WTC11 (cell line): ENCODE measurements around the gene PLA2G4E.

Experiments
- FOXP1 ChIP-seq: sonication (generic); formaldehyde crosslinking; IDR thresholded peaks from 2 replicates; pipeline ENCODE4 v1.8.0; 2022; ENCODE audit warnings: missing genetic modification reagents, mild to moderate bottlenecking, moderate library complexity, borderline replicate concordance
- KAT7 ChIP-seq: sonication (generic); formaldehyde crosslinking; IDR thresholded peaks from 2 replicates; pipeline ENCODE4 v1.8.1; 2023; ENCODE audit warnings: missing genetic modification reagents, mild to moderate bottlenecking, borderline replicate concordance
- TEAD4 ChIP-seq: sonication (generic); formaldehyde crosslinking; IDR thresholded peaks from 2 replicates; pipeline ENCODE4 v1.8.0; 2022; ENCODE audit warnings: mild to moderate bottlenecking, missing genetic modification reagents
- TF ChIP-seq, protein P1 (sequence below): fragments of 200-600 bp; IDR thresholded peaks from 2 replicates; pipeline ENCODE4 v1.8.0; 2022; ENCODE audit warnings: antibody characterized with exemption

DNA sequence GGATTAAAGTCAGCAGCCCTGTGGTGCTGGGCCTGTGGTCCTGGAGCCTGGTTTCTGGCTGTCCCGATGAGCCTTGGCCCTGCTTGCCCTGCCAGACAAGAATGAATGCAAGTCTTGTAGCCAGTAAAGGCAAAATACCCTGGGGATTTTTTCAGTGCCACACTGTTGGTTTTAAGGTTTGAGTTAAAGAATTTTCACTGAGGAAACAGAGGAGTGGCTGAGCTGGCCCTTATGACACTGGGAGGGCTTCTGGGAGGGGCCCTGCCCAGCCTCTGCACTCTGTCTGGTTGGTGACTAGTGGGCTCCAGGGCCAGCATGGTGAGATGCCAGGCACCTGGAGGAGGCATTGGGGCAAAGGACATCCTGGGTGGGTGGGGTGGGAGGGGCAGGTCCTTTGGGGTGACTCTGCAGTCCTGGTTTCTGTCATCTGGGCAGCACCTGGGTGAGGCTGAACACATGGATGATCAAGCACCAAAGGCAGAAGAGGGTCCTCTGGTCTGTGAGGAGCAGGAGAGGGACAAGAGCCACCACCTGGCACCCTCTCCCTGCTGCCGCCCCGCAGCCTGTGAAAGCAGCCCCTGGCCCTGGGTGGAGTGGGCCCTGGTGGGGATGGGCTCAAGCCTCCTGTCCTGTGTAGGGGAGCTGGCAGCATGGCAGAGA, 12.5 kb upstream of the PLA2G4E start:
- no peak for TF ChIP-seq TEAD4 (CRISPR knock-in tag)
- no peak for TF ChIP-seq KAT7
- TF ChIP-seq, protein P1, sequence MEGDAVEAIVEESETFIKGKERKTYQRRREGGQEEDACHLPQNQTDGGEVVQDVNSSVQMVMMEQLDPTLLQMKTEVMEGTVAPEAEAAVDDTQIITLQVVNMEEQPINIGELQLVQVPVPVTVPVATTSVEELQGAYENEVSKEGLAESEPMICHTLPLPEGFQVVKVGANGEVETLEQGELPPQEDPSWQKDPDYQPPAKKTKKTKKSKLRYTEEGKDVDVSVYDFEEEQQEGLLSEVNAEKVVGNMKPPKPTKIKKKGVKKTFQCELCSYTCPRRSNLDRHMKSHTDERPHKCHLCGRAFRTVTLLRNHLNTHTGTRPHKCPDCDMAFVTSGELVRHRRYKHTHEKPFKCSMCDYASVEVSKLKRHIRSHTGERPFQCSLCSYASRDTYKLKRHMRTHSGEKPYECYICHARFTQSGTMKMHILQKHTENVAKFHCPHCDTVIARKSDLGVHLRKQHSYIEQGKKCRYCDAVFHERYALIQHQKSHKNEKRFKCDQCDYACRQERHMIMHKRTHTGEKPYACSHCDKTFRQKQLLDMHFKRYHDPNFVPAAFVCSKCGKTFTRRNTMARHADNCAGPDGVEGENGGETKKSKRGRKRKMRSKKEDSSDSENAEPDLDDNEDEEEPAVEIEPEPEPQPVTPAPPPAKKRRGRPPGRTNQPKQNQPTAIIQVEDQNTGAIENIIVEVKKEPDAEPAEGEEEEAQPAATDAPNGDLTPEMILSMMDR, result no peak
- TF ChIP-seq FOXP1 (CRISPR knock-in tag), result no peak
